Measurements from ENCODE around the gene NCF4.

Gene NCF4

GRCh38 chr22:36870250-36870649 is 9.4 kb downstream of the NCF4 start:
- TF ChIP-seq POLR2AphosphoS5 (IDR thresholded peaks at IDR 0.05; ENCODE audit: low read depth, low read length) (no peak), TAF1 (IDR thresholded peaks at IDR 0.05; ENCODE audit: borderline replicate concordance, low read depth, low read length) (no peak), POLR2A (IDR thresholded peaks at IDR 0.05; ENCODE audit: low read depth, low read length) (no peak)
- FAIRE-seq, result no peak
- DNase-seq (ENCODE audit: insufficient read length), result no peak

GRCh38 chr22:36871669-36872081 is 10.9 kb downstream of the NCF4 start:
- TF ChIP-seq TAF1 (IDR thresholded peaks at IDR 0.05; ENCODE audit: borderline replicate concordance, low read depth, low read length) (no peak), POLR2AphosphoS5 (IDR thresholded peaks at IDR 0.05; ENCODE audit: low read depth, low read length) (no peak), POLR2A (IDR thresholded peaks at IDR 0.05; ENCODE audit: low read depth, low read length) (no peak)
- DNase-seq (ENCODE audit: insufficient read length) (no peak), FAIRE-seq (no peak)

GRCh38 chr22:36872084-36872483 is 11.3 kb downstream of the NCF4 start:
- DNase-seq (ENCODE audit: insufficient read length) (no peak), FAIRE-seq (no peak)

GRCh38 chr22:36872866-36873498 is 12.2 kb downstream of the NCF4 start:
- FAIRE-seq, result peak; percentile 51
- TF ChIP-seq POLR2AphosphoS5 (IDR thresholded peaks at IDR 0.05; ENCODE audit: low read depth, low read length) (no peak), POLR2A (IDR thresholded peaks at IDR 0.05; ENCODE audit: low read depth, low read length) (no peak), TAF1 (IDR thresholded peaks at IDR 0.05; ENCODE audit: borderline replicate concordance, low read depth, low read length) (no peak)

More at GRCh38 chr22:36872084-36872483, 11.3 kb downstream of the NCF4 start:
- TF ChIP-seq TAF1 (IDR thresholded peaks at IDR 0.05; ENCODE audit: borderline replicate concordance, low read depth, low read length), result no peak
- no peak for TF ChIP-seq POLR2AphosphoS5 (IDR thresholded peaks at IDR 0.05; ENCODE audit: low read depth, low read length)
- no peak for TF ChIP-seq POLR2A (IDR thresholded peaks at IDR 0.05; ENCODE audit: low read depth, low read length)

GRCh38 chr22:36873614-36874308 is 13.0 kb downstream of the NCF4 start:
- peak; percentile 98 for FAIRE-seq
- TF ChIP-seq TAF1 (IDR thresholded peaks at IDR 0.05; ENCODE audit: borderline replicate concordance, low read depth, low read length), result no peak
- 0 out of 2 replicates have a peak, but pooled peaks have one; percentile 29 for TF ChIP-seq POLR2AphosphoS5 (IDR thresholded peaks at IDR 0.05; ENCODE audit: low read depth, low read length)
- no peak for TF ChIP-seq POLR2A (IDR thresholded peaks at IDR 0.05; ENCODE audit: low read depth, low read length)
- DNase-seq (ENCODE audit: insufficient read length), result peak; percentile 62

More at GRCh38 chr22:36872866-36873498, 12.2 kb downstream of the NCF4 start:
- no peak for DNase-seq (ENCODE audit: insufficient read length)

- FAIRE-seq, result no peak
Observed at GRCh38 chr22:36874309-36874696, 13.5 kb downstream of the NCF4 start.

GRCh38 chr22:36874736-36875135 is 13.9 kb downstream of the NCF4 start:
- FAIRE-seq (peak; percentile 38), DNase-seq (ENCODE audit: insufficient read length) (no peak)
- no peak for TF ChIP-seq TAF1 (IDR thresholded peaks at IDR 0.05; ENCODE audit: borderline replicate concordance, low read depth, low read length)
- TF ChIP-seq POLR2AphosphoS5 (IDR thresholded peaks at IDR 0.05; ENCODE audit: low read depth, low read length), result no peak
- TF ChIP-seq POLR2A (IDR thresholded peaks at IDR 0.05; ENCODE audit: low read depth, low read length), result no peak

More at GRCh38 chr22:36874309-36874696, 13.5 kb downstream of the NCF4 start:
- TF ChIP-seq POLR2A (IDR thresholded peaks at IDR 0.05; ENCODE audit: low read depth, low read length) (no peak), TAF1 (IDR thresholded peaks at IDR 0.05; ENCODE audit: borderline replicate concordance, low read depth, low read length) (no peak), POLR2AphosphoS5 (IDR thresholded peaks at IDR 0.05; ENCODE audit: low read depth, low read length) (no peak)
- no peak for DNase-seq (ENCODE audit: insufficient read length)

- no peak for DNase-seq (ENCODE audit: insufficient read length)
- TF ChIP-seq POLR2AphosphoS5 (IDR thresholded peaks at IDR 0.05; ENCODE audit: low read depth, low read length) (no peak), TAF1 (IDR thresholded peaks at IDR 0.05; ENCODE audit: borderline replicate concordance, low read depth, low read length) (no peak), POLR2A (IDR thresholded peaks at IDR 0.05; ENCODE audit: low read depth, low read length) (no peak)
- FAIRE-seq, result peak; percentile 36
Observed at GRCh38 chr22:36875741-36876140, 14.9 kb downstream of the NCF4 start.

GRCh38 chr22:36879775-36880174 is 19.0 kb downstream of the NCF4 start:
- TF ChIP-seq TAF1 (IDR thresholded peaks at IDR 0.05; ENCODE audit: borderline replicate concordance, low read depth, low read length) (no peak), POLR2A (IDR thresholded peaks at IDR 0.05; ENCODE audit: low read depth, low read length) (no peak), POLR2AphosphoS5 (IDR thresholded peaks at IDR 0.05; ENCODE audit: low read depth, low read length) (no peak)
- no peak for FAIRE-seq
- no peak for DNase-seq (ENCODE audit: insufficient read length)

GRCh38 chr22:36881504-36882245 is 20.9 kb downstream of the NCF4 start:
- DNase-seq (ENCODE audit: insufficient read length) (no peak), FAIRE-seq (no peak)

More at GRCh38 chr22:36881504-36882245, 20.9 kb downstream of the NCF4 start:
- TF ChIP-seq POLR2AphosphoS5 (IDR thresholded peaks at IDR 0.05; ENCODE audit: low read depth, low read length) (no peak), TAF1 (IDR thresholded peaks at IDR 0.05; ENCODE audit: borderline replicate concordance, low read depth, low read length) (no peak), POLR2A (IDR thresholded peaks at IDR 0.05; ENCODE audit: low read depth, low read length) (no peak)
